ENCODE data around the gene UMAD1. TPM values are rescaled to one million over a fixed set of nuclear protein-coding genes. Genes with fewer than 3 reads are reported as not detected.

UMAD1 gene
- total RNA-seq, 1 experiment from 2014 or later, result 9.3 TPM

DNA sequence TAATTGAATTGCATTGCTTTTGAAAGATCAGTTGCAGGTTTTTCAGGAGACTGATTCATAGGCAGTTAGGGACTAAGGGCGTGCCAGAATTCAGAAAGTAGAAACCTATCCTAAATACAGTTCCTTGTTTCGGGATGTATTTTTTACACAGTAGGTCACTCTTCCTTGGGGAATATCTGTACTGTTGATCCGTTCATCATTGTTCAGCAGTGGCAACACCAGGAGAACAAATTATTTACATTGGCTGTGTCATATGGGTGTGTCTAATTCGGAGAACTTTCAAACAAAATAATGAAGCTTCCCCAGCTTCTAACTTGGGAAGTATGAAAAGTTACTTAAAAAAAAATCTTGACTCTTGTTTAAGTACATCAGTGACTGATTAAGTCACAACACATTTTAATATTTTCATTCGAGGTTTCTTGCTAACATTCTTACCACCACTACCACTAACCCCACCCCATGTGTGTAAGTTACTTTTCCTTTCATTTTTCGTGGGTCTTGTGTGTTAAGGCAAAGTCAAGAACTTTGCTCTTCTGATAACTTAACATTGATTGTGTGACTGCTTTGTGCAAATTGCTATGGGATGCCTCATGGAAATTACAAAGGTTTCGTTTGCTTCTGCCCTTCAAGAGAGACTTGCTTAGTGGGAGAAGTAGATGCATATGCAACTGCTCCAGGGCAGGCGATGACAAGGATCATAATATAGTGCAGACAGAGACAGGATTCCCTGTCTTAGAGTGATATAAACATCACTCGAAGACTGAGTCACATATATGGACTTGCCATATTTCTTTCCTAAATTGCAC is 121.6 kb downstream of the UMAD1 start:
- H3K36me3 ChIP-seq, result no peaks in the 10 kb centered on the region
- H3K27me3 ChIP-seq, result no peaks in the 10 kb centered on the region
- H3K4me3 ChIP-seq, result peak overlapping the region; percentile 43
- H3K9me3 ChIP-seq, result no peaks in the 10 kb centered on the region
- peak; percentile 32 for DNase-seq

DNA sequence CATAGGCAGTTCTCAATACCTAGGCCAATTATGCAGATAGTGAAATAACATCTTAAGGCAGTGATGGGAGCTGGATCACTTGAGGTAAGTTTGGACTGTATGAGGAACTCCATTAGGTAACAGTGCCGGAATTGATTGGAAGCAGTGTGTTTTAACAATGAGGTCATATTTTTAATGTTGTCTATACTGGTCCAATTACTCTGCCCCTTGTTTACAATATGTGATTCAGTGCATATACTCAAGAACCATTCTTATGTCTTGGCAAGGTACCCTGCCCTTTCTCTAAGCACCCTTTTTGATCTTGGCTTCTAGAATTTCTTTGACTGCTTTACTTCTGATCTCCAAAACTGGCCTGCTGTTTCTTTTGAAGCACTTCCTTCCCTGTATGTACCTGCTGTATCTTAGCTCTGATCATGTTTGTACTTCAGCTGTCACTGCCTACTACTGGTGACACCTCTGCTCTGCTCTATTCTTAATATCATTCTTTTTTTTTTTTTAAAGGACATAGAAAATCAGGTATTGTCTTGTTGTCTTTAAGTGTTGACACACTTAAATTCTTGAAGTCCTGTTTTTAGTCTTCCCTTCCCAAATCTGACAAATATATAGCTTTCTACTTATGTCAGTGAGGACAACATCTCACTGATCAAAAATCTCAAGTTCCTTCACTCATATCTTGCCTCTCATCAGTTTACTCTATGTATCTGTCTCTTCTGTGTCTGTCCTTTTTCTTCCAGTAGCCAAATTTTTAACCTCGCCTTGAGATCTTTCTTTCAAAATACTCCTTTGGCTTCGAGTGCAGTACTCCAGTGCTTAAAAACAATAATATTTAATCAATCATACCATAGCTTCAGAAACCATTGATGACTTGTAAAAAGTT is 124.2 kb downstream of the UMAD1 start:
- H3K36me3 ChIP-seq, result no peaks in the 10 kb centered on the region
- DNase-seq, result no peak
- no peaks in the 10 kb centered on the region for H3K27me3 ChIP-seq
- H3K4me3 ChIP-seq, result no peak overlapping the region
- no peaks in the 10 kb centered on the region for H3K9me3 ChIP-seq

DNA sequence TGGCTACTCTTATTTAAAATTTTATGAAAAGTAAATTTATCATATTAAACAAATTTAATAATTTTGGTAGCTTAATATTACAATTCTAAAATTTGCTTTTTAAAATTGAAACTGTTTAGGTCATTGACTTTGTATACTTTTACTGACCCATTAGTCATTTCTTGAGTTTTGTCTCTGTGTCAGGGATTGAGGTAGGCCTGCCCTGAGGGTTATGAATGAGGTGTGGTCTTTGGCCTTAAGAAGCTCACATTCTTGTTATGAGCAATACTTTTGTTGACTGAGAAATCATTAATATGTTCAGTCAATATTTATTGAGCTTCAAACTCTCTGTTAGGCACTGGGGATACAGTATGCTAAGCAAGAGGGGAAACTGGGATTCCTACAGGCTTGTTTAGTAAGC is 124.9 kb downstream of the UMAD1 start:
- H3K9me3 ChIP-seq, result no peaks in the 10 kb centered on the region
- no peaks in the 10 kb centered on the region for H3K36me3 ChIP-seq
- H3K4me3 ChIP-seq, result no peak overlapping the region
- DNase-seq, result peak; percentile 37
- no peaks in the 10 kb centered on the region for H3K27me3 ChIP-seq

DNA sequence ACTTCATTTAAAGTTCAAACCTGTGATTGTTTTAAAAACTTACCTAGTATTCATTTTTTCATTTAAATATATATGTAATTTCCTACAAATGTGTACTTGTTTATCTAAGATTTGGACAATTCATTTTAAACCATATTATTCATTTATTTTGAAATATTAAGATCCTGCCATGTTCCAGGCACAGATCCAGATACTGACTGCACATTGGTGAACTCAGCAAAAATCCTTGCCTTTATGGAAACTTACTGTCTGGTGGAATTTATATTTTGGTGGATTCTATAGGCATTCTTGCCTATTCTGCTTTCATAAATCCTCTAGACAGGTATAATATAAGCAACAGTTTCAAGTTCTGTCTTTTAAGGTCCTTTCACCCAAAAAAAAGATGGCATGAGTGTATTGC is 126.1 kb downstream of the UMAD1 start:
- Histone ChIP-seq H3K27me3 (no peaks in the 10 kb centered on the region), H3K4me3 (no peak overlapping the region), H3K36me3 (no peaks in the 10 kb centered on the region), H3K9me3 (no peaks in the 10 kb centered on the region)
- no peak for DNase-seq

DNA sequence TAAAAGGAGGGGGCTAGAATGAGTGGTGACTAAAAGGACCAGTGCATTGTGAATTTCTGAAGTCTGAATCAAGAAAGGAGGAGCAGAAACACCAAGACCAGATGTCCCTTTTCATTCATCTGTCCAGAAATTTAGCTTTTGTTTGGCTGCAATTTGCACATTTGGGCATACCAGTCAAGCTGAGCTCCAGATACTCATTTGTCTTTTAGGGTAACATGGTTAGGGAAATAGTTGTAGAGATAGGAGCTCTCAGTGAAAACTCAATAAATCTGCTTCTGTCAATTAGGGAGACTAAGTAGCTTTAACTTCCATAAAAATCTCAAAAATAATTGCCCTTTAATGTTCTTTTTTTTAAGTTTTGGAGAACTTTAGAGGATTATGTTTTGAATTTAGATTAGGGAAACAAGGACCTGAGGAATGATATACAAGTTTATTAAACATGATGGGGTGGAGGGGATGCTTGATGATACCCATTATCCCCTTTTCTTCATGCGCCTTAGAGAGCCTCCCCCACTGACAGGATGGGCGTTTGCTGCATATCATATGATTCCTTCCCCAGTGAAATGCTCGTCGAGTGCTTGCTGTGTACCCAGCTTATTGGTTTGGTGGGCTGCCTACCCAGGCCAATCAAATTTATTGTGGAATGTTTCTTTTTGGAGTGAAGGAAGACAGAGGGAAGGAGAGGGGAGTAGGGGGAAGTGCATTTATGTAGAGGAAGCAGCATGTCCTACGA is 128.6 kb downstream of the UMAD1 start:
- no peaks in the 10 kb centered on the region for H3K9me3 ChIP-seq
- no peaks in the 10 kb centered on the region for H3K27me3 ChIP-seq
- DNase-seq, result no peak
- H3K36me3 ChIP-seq, result no peaks in the 10 kb centered on the region
- no peak overlapping the region for H3K4me3 ChIP-seq

DNA sequence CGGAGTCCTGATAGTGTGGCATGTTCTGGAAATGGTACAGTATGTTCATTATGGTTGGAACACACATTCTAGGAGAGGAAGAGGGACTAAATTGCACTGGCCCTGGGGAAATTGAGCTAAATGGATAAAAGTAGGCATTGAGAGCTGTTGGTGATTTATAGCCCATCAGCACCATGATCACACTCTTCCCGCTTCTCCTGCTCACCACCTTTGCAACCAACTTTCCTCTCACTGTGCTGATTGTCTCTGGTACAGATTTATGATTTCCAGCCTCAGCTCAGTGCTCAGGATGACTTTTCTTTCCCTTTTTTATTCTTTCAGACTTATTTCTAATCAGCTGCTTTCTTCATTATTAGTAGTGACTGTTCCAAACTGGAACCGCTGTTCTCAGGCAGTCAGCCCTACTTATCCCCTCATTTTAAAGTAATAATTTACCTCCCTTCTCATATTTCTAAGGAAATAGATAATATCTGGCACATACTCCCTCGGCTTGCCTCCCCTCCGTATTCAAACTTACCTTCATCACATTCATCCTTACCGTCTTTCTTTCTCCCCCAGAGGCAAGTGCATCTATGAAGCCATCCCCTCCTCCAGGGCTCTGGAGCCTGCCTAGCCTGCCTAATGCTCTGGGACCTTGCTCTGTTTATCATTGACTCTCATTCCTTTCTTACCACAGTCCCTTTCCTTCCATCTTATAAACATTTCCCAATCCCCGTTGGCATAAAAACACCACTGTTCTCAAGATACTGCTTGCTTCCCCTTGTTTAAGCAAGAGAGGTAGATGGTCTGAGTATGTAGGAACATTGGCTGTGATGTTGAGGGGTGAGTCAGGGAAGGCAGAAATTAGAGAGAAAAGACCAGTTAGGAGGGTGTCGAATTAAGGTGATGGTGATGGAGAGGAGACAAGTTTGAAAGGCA is 129.4 kb downstream of the UMAD1 start:
- Histone ChIP-seq H3K27me3 (no peaks in the 10 kb centered on the region), H3K4me3 (no peak overlapping the region), H3K9me3 (no peaks in the 10 kb centered on the region), H3K36me3 (no peaks in the 10 kb centered on the region)
- no peak for DNase-seq

DNA sequence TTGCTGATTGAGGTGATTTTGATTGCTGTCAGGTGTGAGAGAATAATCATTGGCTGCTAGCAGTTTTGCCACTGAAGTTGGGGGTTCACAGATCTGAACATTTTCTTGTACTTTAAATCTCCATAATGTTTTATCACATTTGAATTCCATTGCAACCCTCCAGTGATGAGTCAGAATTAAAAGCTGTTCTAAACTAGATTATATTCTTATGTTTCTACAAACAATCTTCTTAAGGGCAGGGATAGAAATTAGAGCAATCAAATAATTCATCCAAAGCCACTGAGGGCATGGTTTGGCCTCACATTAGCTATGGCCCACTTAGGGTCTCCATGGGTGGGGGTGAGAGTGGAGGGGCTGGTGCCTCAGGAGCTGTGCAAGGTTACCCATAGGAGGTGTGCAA is 130.9 kb downstream of the UMAD1 start:
- Histone ChIP-seq H3K27me3 (no peaks in the 10 kb centered on the region), H3K4me3 (no peak overlapping the region), H3K9me3 (no peaks in the 10 kb centered on the region), H3K36me3 (no peaks in the 10 kb centered on the region)
- no peak for DNase-seq

DNA sequence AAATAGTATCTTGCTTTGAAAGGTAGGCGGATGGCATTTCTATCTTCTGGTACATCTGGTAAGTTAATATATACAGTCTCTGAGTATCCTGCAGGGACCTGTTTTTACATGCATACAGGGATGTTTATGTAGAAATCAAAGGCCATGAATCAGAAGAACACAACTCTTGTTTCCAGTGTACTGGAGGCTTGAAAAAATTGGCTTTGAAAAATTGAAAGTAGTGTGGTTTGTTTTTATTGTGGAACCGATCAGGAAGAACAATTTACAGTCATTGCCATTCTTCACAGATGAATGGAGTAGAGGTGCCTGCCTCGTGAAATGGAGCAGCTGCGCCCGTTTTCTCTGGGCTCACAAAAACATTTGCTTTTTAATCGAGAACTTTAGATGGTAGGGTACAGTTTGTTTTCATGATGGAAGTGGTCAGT is 131.9 kb downstream of the UMAD1 start:
- 0 out of 2 replicates have a peak overlapping the region, but pooled peaks have one; percentile 3 for H3K4me3 ChIP-seq
- no peak for DNase-seq
- no peaks in the 10 kb centered on the region for H3K9me3 ChIP-seq

DNA sequence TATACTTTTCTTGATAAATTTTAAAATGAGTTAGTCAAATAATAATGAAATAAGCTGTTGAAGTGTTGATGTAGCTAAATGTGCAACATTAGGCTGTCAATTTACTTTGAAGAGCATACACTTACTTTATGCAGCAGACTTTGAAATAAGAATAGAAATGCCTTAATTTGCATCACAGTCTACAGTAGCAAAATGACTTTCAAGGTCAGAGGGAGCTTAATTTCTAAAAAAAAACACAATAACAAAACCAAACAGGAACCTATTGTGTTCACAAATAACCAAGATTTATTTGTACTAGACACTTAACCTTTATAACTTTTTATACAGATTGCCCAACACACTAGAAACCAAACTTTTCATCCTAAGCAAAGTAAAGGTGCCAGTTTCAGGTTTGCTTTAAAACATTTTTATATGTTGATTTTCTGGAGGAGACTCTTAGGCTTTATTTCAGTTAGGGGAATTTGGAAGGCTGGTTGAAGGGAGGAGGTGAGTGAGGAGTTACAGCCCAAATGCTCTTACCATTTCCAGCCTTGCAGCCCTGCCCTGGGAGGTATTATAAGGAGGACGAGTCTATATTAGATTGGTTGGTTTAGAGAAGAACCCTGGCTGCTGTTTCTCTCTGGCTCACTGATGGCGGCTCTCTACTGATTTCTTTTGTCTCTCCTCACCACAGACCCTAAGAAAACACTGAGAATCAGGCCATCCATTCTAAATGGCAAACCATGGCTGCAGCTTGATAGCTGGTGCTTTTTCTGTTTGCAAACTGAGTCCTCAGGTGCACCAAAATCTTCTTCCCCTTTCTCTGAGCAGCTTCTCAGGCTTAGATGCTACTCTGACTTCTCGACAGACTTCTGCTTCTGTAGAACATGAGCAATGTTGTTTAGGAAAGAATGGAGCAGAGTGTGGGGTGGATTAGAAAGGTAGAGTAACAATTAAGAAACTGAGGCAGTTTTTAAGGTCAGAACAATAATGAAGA is 133.1 kb downstream of the UMAD1 start:
- Histone ChIP-seq H3K9me3 (no peaks in the 10 kb centered on the region), H3K4me3 (no peak overlapping the region), H3K36me3 (no peaks in the 10 kb centered on the region), H3K27me3 (no peaks in the 10 kb centered on the region)
- no peak for DNase-seq

More for the DNA sequence above, 131.9 kb downstream of the UMAD1 start:
- H3K36me3 ChIP-seq, result no peaks in the 10 kb centered on the region
- H3K27me3 ChIP-seq, result no peaks in the 10 kb centered on the region

DNA sequence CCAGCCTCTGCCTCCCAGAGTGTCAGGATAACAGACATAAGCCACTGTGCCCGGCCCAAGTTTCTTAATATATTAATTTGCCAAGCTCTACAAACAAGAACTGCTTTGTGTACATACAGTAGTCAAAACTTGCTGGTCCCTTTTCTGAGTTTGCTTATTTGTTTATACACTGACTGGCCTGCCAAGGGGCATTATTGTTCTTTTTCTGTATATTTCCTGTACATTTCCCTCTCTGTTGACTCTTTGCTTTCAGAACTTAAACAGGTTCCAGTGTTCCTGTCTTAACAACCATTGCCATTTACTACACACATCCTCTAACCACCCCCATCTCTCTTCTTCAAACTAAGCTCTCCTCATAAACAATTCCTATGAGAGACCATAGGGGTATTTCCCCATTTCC is 139.3 kb downstream of the UMAD1 start:
- no peak for DNase-seq
- Histone ChIP-seq H3K36me3 (no peaks in the 10 kb centered on the region), H3K4me3 (no peak overlapping the region), H3K9me3 (no peaks in the 10 kb centered on the region), H3K27me3 (no peaks in the 10 kb centered on the region)

DNA sequence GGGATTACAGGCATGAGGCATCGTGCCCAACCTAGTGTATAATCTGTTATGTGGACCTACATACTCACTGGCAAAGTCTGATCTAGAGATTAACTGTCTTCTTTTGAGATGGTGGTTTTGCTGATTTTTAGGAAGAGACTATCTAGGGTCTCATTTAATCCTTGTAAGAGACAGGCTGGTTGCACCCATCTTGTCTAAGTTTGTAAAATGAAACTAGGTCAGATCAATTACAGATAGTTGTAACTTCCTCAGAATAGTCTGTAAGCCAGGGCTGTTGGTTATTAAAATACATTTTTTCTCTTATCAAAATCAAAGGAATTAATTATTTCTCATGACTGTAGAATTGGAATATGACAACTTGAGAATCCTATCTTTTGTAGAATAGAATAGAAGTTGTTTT is 142.4 kb downstream of the UMAD1 start:
- no peaks in the 10 kb centered on the region for H3K36me3 ChIP-seq
- H3K9me3 ChIP-seq, result no peaks in the 10 kb centered on the region
- no peaks in the 10 kb centered on the region for H3K27me3 ChIP-seq
- DNase-seq, result no peak
- H3K4me3 ChIP-seq, result no peak overlapping the region

DNA sequence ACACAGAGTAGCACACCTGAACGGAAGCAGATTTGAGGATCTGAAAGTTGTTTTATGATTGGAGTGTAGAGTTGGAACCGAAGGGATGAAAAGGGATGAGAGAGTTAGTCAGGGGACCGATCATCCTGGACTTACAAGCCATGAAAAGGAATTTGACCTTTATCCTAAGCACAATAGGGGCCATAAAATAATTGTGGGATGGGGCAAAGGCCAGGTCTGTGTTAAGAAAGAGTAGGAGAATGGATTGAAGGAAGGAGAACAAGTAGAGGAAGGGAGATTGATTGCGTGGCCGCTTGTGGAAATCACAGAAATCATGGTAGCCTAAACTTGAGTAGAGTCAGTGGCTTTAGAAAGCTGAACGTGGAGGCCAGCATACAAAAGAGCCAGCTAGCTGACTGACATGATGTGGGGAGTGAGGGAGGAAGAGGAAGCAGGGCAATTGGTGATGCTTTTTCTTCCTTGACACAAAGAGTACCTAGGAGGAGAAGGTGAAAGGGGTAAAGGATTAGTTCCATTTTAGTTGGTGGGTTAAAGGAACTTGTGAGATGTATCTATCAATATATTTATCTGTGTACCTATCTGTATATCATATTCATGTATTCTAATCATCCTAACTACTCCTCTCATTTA is 144.9 kb downstream of the UMAD1 start:
- H3K36me3 ChIP-seq, result no peaks in the 10 kb centered on the region
- H3K9me3 ChIP-seq, result no peaks in the 10 kb centered on the region
- no peak for DNase-seq
- no peak overlapping the region for H3K4me3 ChIP-seq
- H3K27me3 ChIP-seq, result no peaks in the 10 kb centered on the region

DNA sequence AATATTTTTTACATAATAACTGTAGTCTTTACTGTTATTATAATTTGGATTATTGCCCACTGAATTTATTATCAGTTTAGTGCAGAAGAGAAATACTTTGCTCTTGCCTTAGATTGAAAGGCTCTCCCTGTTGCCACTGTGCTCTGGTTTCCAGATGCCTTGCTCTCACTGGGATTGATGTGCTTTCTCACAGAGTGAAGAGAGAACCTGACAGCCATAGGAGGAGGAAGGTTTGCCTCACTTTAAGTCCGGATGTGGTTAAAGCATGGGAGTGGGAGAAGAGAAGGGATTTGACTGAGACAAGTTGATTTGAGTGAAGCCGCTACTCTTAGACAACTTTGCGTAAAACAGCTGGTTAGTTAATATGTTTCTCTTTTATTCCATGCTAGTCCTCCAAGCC is 146.0 kb downstream of the UMAD1 start:
- Histone ChIP-seq H3K4me3 (no peak overlapping the region), H3K9me3 (no peaks in the 10 kb centered on the region), H3K36me3 (no peaks in the 10 kb centered on the region), H3K27me3 (no peaks in the 10 kb centered on the region)
- no peak for DNase-seq

DNA sequence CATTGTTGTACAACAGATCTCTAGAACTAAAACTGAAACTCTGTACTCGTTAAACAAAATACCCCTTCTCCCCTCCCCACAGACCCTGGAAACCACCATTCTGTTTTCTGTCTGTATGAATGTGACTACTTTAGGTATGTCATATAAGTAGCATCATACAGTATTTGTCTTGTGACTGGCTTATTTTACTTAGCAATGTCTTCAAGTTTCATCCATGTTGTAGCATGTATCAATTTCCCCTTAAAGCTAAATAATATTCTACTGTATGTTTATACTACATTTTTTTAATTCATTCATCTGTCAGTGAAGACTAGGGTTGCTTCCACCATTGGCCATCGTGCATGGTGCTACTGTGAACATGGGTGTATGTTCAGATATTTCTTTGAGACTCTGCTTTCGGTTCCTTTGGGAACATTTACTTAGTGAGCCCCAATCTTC is 149.0 kb downstream of the UMAD1 start:
- no peak for DNase-seq
- H3K27me3 ChIP-seq, result no peaks in the 10 kb centered on the region

More for the DNA sequence above, 149.0 kb downstream of the UMAD1 start:
- Histone ChIP-seq H3K36me3 (no peaks in the 10 kb centered on the region), H3K9me3 (no peaks in the 10 kb centered on the region), H3K4me3 (no peak overlapping the region)
